Adrenal gland (tissue), 12 donors: ENCODE data around the gene NAT9. TPM values are rescaled to one million over a fixed set of nuclear protein-coding genes. Genes with fewer than 3 reads are reported as not detected.

Experiments used
- DNase-seq, 7 donors: peaks; one replicate each; pipeline ENCODE4 v3.0.0-alpha.2; 2019 to 2020
- H3K27ac ChIP-seq, 5 donors: fragments of 200-600 bp; sonication (generic) in 4 of 5; 1 replicate in 3 of 5; 2 replicates in 2 of 5; pipeline versions ENCODE4 v1.5.1 to v1.8.0; 2016 to 2020; ENCODE audit warnings: mild to moderate bottlenecking in 1 of 5
- H3K27me3 ChIP-seq: fragments of 200-600 bp; 2 replicates; pipeline ENCODE4 v1.8.0; 2021
- H3K36me3 ChIP-seq, 2 donors: fragments of 200-600 bp; replicated peaks in 1 of 2; 1 replicate in 1 of 2; 2 replicates in 1 of 2; pipeline versions ENCODE4 v1.5.1 to v1.8.0; 2018 to 2022
- H3K4me1 ChIP-seq, 2 donors: fragments of 200-600 bp; replicated peaks in 1 of 2; 1 replicate in 1 of 2; 2 replicates in 1 of 2; pipeline versions ENCODE4 v1.5.1 to v1.8.0; 2018 to 2021
- H3K4me3 ChIP-seq, 4 donors: fragments of 200-600 bp; sonication (generic) in 3 of 4; one replicate each; pipeline ENCODE4 v1.5.1; 2016 to 2018
- H3K9me3 ChIP-seq, 3 donors: fragments of 200-600 bp; sonication (generic) in 1 of 3; replicated peaks in 1 of 3; 1 replicate in 2 of 3; 2 replicates in 1 of 3; pipeline versions ENCODE4 v1.5.1 to v1.8.0; 2016 to 2021
- CTCF ChIP-seq, 6 experiments: fragments of 450-650 bp in 4 of 6; fragments of 200-600 bp in 2 of 6; sonication (generic) in 1 of 6; IDR thresholded peaks; 1 replicate in 5 of 6; 2 replicates in 1 of 6; pipeline versions ENCODE4 v1.5.1 to v1.8.0; 2016 to 2021; ENCODE audit warnings: antibody characterized with exemption in 6 of 6, mild to moderate bottlenecking in 2 of 6, moderate library complexity in 1 of 6
- POLR2A ChIP-seq, 2 donors: fragments of 450-650 bp; IDR thresholded peaks; one replicate each; pipeline ENCODE4 v1.6.1; 2017; ENCODE audit warnings: antibody characterized with exemption in 2 of 2, mild to moderate bottlenecking in 2 of 2, moderate library complexity in 1 of 2
- WGBS, 4 donors: extraction: QIAGEN DNeasy Blood & Tissue Kit in 2 of 4; methylation state at CpG; one replicate each; pipeline versions ENCODE4 v1.1.5 to v1.1.7; 2013 to 2017; 5-methylcytosine and 5-hydroxymethylcytosine counted together
- intact Hi-C, 2 donors: fragments of 100-400 bp; cut with DNase I; formaldehyde crosslinking; loops; one replicate each; pipeline versions ENCODE4 v1.14.1 to v1.15.0; 2022 to 2023
- polyA plus RNA-seq, 3 donors: library from polyadenylated mRNA; stranded (reverse); fragments of 200-250 nt in 2 of 3; fragments of 350-450 nt in 1 of 3; fragmentation: Illumina TruSeq in 1 of 3; extraction: RNeasy Lipid Tissue Mini Kit (QIAGEN cat#74804) in 1 of 3; gene quantifications; one replicate each; pipeline ENCODE4 v1.2.3, GENCODE V29; 2013 to 2014
- total RNA-seq, 9 donors: library from RNA; depleted of rRNA in 4 of 9; stranded (reverse); fragments of >200 nt in 4 of 9; fragments of 120-200 nt in 1 of 9; fragmentation: NEBNext Ultra II Directional in 1 of 9; extraction: Animal tissue kit (Norgen Biotek cat#: 25700) in 1 of 9; gene quantifications; one replicate each; pipeline versions ENCODE4 v1.1.0 to v1.2.4, GENCODE V29; 2013 to 2023
- donor health status: healthy with polysubstance abuse.
- donor health status: Bipolar disorder and iron deficiency.
- donor health status: DM: yes; HTN: yes; CAD: no.
- donor health status: DM: no; HTN: no; CAD: no.
- donor health status: DM: no; HTN: no; CAD: no.
- donor health status: DM: yes; HTN: yes; CAD: no.

NAT9 gene
- total and polyA plus RNA-seq, 12 donors = 23.1 to 149 (median 87.0) TPM

DNA sequence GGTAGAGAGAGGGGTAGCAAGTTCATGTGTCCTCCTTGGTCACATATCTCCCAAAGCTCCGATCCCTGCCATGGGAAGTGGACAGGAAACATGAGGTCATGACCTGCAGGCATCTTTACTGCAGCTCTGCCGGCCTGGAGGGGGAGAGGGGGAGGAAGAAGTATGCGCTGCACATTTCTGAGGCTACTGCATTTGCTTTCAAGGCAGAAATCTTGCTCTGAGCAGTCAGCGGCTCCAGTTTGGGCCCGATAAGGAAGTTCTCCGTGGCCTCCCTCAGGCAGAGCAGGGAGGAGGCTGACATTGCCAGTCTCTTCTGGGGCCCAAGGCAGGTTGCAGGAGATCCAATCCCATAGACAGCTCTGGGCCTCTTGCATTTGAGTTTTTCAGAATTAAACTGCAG, 29.2 kb downstream of the NAT9 start:
- 48 to 62% (median 54%) methylated on average over 3 to 6 of the region's 6 CpGs for WGBS, 4 donors
- Histone ChIP-seq H3K36me3 (no peaks in the 10 kb centered on the region), H3K27me3 (no peaks in the 10 kb centered on the region), H3K4me3 (no peak overlapping the region), H3K27ac (peak overlapping the region in 1 of 5 donors; percentile 63), H3K4me1 (peaks cover 23 to 44% of the 10 kb centered on the region in 2 donors), H3K9me3 (no peaks in the 10 kb centered on the region)
- peak in 4 of 7 donors; percentile 31 to 58 (median 37) for DNase-seq
- TF ChIP-seq POLR2A (IDR thresholded peaks at IDR 0.05) (no peak), CTCF (IDR thresholded peaks at IDR 0.05) (no peak)
- intact Hi-C loops = loop anchor here in 1 of 2 donors (5.0 kb wide), 1 partner anchor 115 kb away; no protein-coding TSS in a partner anchor

DNA sequence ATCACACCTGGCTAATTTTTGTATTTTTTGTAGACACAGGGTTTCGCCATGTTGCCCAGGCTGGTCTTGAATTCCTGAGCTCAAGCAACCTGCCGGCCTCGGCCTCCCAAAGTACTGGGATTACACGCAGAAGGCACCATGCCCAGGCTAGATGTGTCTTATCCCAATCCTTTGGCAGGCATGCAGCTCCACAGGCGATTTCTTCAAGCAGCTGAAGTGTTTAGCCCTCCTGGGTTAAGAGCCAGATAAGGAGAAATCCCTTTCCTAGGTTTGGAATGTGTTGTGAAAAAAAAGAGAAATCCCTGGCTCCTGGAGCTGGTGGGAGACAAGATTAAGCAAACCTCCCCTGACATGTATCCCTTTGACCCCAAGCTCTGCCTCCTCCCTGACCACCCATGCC, 29.8 kb downstream of the NAT9 start:
- Histone ChIP-seq H3K27ac (peak overlapping the region in 1 of 5 donors; percentile 63), H3K36me3 (no peaks in the 10 kb centered on the region), H3K4me3 (no peak overlapping the region), H3K27me3 (no peaks in the 10 kb centered on the region), H3K4me1 (peaks cover 17 to 39% of the 10 kb centered on the region in 2 donors), H3K9me3 (no peaks in the 10 kb centered on the region)
- peak in 2 of 7 donors; percentile 24 to 28 for DNase-seq
- intact Hi-C loops = loop anchor here in 1 of 2 donors (5.0 kb wide), 1 partner anchor 116 kb away; no protein-coding TSS in a partner anchor
- no peak for TF ChIP-seq CTCF (IDR thresholded peaks at IDR 0.05)
- TF ChIP-seq POLR2A (IDR thresholded peaks at IDR 0.05) = no peak
- WGBS, 4 donors = 85 to 93% (median 92%) methylated on average over 5 of the region's 5 CpGs

- Histone ChIP-seq H3K9me3 (no peaks in the 10 kb centered on the region), H3K4me3 (no peak overlapping the region), H3K27ac (peak overlapping the region in 1 of 5 donors; percentile 83), H3K4me1 (peaks cover 11 to 32% of the 10 kb centered on the region in 2 donors), H3K27me3 (peaks cover under 1% of the 10 kb centered on the region), H3K36me3 (no peaks in the 10 kb centered on the region)
- intact Hi-C loops = loop anchor here (2.0 to 5.0 kb wide), 2 partner anchors 25 to 117 kb away; no protein-coding TSS in a partner anchor
- TF ChIP-seq CTCF (IDR thresholded peaks at IDR 0.05) (no peak), POLR2A (IDR thresholded peaks at IDR 0.05) (no peak)
- peak in 2 of 7 donors; percentile 18 to 34 for DNase-seq
- WGBS, 4 donors = 87 to 93% (median 91%) methylated on average over 8 of the region's 8 CpGs
These were observed 30.5 kb downstream of the NAT9 start for GRCh38 chr17:74745548-74746177.

DNA sequence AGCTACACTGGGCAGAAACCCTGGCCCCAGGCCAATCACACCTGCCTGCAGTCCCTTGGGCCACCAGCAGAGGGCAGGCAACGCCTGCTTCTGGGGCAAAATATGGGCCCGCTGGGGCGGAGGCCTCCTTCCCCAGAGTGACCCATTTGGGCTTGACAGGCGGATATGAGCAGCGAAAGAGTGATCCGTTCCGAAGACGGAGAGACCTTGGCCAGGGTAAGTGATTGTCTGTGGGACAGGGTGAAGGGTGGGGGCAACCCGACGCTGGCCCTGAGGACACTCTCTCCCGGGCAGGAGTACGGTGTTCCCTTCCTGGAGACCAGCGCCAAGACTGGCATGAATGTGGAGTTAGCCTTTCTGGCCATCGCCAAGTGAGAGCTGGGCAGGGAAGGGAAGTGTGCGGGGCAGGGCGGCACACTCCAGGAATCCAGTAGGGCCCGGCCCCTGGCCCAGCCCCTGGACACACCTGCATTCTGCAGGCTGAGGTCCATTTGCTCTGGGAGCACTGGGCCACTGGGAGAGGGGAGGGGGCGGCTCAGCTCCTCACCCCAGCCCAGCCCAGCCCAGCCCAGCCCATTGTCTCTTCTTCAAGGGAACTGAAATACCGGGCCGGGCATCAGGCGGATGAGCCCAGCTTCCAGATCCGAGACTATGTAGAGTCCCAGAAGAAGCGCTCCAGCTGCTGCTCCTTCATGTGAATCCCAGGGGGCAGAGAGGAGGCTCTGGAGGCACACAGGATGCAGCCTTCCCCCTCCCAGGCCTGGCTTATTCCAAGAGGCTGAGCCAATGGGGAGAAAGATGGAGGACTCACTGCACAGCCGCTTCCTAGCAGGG, 31.2 kb downstream of the NAT9 start:
- intact Hi-C loops = loop anchor here (2.0 to 5.0 kb wide), 3 partner anchors 26 to 117 kb away; no protein-coding TSS in a partner anchor
- Histone ChIP-seq H3K36me3 (no peaks in the 10 kb centered on the region), H3K27ac (peak overlapping the region in 3 of 5 donors; percentile 57 to 83 (median 64)), H3K4me1 (peaks cover 11 to 24% of the 10 kb centered on the region in 2 donors), H3K4me3 (peak overlapping the region in 2 of 4 donors; percentile 6 to 39), H3K27me3 (peaks cover 8% of the 10 kb centered on the region), H3K9me3 (no peaks in the 10 kb centered on the region)
- no peak for TF ChIP-seq POLR2A (IDR thresholded peaks at IDR 0.05)
- TF ChIP-seq CTCF (IDR thresholded peaks at IDR 0.05) = peak; percentile 99 to 100 (median 100)
- DNase-seq = peak; percentile 80 to 97 (median 90)
- WGBS, 4 donors = 18 to 30% (median 25%) methylated on average over 10 to 24 of the region's 24 CpGs
